ENCODE measurements around the gene LZTS2.

DNA sequence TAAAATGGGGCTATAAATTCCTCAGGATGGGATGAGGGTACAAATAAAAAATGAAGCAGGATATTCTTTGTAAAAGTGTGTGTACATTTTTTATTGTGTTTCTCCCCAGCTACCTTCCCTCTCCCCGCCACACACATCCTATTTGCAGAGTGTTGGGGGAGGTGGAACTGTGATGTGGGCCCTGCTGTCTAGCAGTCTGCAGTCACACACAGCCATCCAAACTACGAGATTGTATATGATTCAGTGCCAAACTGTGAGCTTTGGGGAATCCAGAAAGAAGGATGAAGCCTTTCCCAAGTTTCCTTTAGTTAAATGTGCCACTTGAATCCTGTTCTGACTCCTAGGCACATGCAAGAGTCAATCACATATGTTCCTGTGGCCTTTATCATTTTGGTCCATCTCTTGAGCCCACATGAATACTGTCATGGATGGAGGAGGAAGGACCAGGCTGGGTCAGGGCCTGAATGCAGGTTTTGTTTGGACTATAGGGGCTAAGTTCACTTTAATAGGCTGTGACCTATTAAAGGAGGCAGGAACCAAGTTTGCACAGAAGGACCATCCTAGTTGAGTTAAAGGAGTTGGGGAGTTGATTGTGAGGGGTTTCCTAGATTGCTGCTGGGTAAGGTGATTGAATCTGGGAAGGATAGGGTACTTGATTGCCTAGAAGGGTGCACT lies 31.4 kb upstream of the LZTS2 start:
- TF ChIP-seq, protein P1, sequence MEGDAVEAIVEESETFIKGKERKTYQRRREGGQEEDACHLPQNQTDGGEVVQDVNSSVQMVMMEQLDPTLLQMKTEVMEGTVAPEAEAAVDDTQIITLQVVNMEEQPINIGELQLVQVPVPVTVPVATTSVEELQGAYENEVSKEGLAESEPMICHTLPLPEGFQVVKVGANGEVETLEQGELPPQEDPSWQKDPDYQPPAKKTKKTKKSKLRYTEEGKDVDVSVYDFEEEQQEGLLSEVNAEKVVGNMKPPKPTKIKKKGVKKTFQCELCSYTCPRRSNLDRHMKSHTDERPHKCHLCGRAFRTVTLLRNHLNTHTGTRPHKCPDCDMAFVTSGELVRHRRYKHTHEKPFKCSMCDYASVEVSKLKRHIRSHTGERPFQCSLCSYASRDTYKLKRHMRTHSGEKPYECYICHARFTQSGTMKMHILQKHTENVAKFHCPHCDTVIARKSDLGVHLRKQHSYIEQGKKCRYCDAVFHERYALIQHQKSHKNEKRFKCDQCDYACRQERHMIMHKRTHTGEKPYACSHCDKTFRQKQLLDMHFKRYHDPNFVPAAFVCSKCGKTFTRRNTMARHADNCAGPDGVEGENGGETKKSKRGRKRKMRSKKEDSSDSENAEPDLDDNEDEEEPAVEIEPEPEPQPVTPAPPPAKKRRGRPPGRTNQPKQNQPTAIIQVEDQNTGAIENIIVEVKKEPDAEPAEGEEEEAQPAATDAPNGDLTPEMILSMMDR (IDR thresholded peaks at IDR 0.05): no peak
- no peak for TF ChIP-seq POLR2A (IDR thresholded peaks at IDR 0.05)
